K562 (cell line): ENCODE data around the gene SLC39A7. TPM values are rescaled to one million over a fixed set of nuclear protein-coding genes. Genes with fewer than 3 reads are reported as not detected.

Experiments used
- ASH1L ChIP-seq: fragments of 450-650 bp; IDR thresholded peaks from 2 replicates; pipeline ENCODE4 v1.6.1; 2018; ENCODE audit warnings: borderline replicate concordance, mild to moderate bottlenecking, low read depth; ENCODE audit not compliant: partially characterized antibody
- BRD9 ChIP-seq: fragments of 450-650 bp; IDR thresholded peaks from 2 replicates; pipeline ENCODE4 v1.6.1; 2018; ENCODE audit warnings: low read depth; ENCODE audit not compliant: partially characterized antibody
- E2F6 ChIP-seq, 2 experiments: IDR thresholded peaks; 2 replicates each; pipeline ENCODE4 v1.6.1; 2011; ENCODE audit warnings: borderline replicate concordance in 1 of 2, control low read depth in 1 of 2, low read depth in 1 of 2, low read length in 1 of 2, mild to moderate bottlenecking in 1 of 2, mixed read lengths in 1 of 2, moderate library complexity in 1 of 2; ENCODE audit not compliant: insufficient read depth in 1 of 2, insufficient read length in 1 of 2, poor library complexity in 1 of 2, severe bottlenecking in 1 of 2; ENCODE audit errors: extremely low read depth in 1 of 2
- EHMT2 ChIP-seq: fragments of 450-650 bp; IDR thresholded peaks from 2 replicates; pipeline ENCODE4 v1.6.1; 2018; ENCODE audit warnings: antibody characterized with exemption
- ELK3 ChIP-seq: fragments of 450-650 bp; formaldehyde crosslinking; IDR thresholded peaks from 2 replicates; pipeline ENCODE4 v1.4.0; 2020; ENCODE audit warnings: mild to moderate bottlenecking
- ETV5 ChIP-seq: sonication (generic); formaldehyde crosslinking; IDR thresholded peaks from 2 replicates; pipeline ENCODE4 v1.4.0; 2020; ENCODE audit warnings: low read depth, mild to moderate bottlenecking, missing genetic modification reagents
- KDM5B ChIP-seq: fragments of 200-600 bp; sonication (generic); IDR thresholded peaks from 2 replicates; pipeline ENCODE4 v1.6.1; 2012; ENCODE audit warnings: low read depth, mild to moderate bottlenecking, moderate library complexity, low read length, control low read depth, inconsistent platforms; ENCODE audit not compliant: insufficient replicate concordance
- MECOM ChIP-seq: fragments of 250-450 bp; sonication (Bioruptor Pico); IDR thresholded peaks from 2 replicates; pipeline ENCODE4 v1.8.0; 2022; ENCODE audit warnings: inconsistent platforms
- NR2C2 ChIP-seq, 2 experiments: fragments of 200-800 bp in 1 of 2; sonication (Bioruptor generic) in 1 of 2; sonication (generic) in 1 of 2; formaldehyde crosslinking in 1 of 2; IDR thresholded peaks; 2 replicates each; pipeline versions ENCODE4 v1.6.1 to v1.8.0; 2016 to 2022; ENCODE audit warnings: mild to moderate bottlenecking in 1 of 2, missing compliant biosample characterization in 1 of 2, missing genetic modification characterization in 1 of 2, missing genetic modification reagents in 1 of 2
- PHF8 ChIP-seq: fragments of 200-600 bp; sonication (generic); IDR thresholded peaks from 2 replicates; pipeline ENCODE4 v1.6.1; 2012; ENCODE audit warnings: mixed run types, mild to moderate bottlenecking, inconsistent platforms, low read length, moderate library complexity, borderline replicate concordance
- PRDM10 ChIP-seq: fragments of 450-650 bp; IDR thresholded peaks from 2 replicates; pipeline ENCODE4 v1.6.1; 2018; ENCODE audit not compliant: partially characterized antibody
- PTRF ChIP-seq: fragments of 450-650 bp; IDR thresholded peaks from 2 replicates; pipeline ENCODE4 v1.6.1; 2016; ENCODE audit warnings: mild to moderate bottlenecking, missing genetic modification characterization, missing compliant biosample characterization
- SAFB ChIP-seq: fragments of 200-400 bp; formaldehyde crosslinking; IDR thresholded peaks from 2 replicates; pipeline ENCODE4 v1.6.1; 2017; ENCODE audit warnings: low read depth, low read length, borderline replicate concordance
- ZNF639 ChIP-seq, 2 experiments: fragments of 200-800 bp in 1 of 2; sonication (Bioruptor generic) in 1 of 2; sonication (generic) in 1 of 2; formaldehyde crosslinking in 1 of 2; IDR thresholded peaks in 1 of 2; conservative IDR thresholded peaks in 1 of 2; 2 replicates each; pipeline versions ENCODE4 v1.5.0 to v1.6.1; 2016 to 2020; ENCODE audit warnings: missing compliant biosample characterization in 1 of 2, missing genetic modification characterization in 1 of 2, missing genetic modification reagents in 1 of 2
- polyA plus RNA-seq, 8 experiments: library from polyadenylated mRNA; depleted of rRNA in 4 of 8; stranded (reverse) in 5 of 8; unstranded in 3 of 8; fragments of >200 nt; fragmentation: Nextera tagmentation in 2 of 8; fragmentation: Illumina TruSeq in 1 of 8; extraction: Ambion mirVana in 2 of 8; extraction: Trizol in 1 of 8; gene quantifications; 2 replicates each; pipeline versions ENCODE4 v1.2.1 to v1.2.3, GENCODE V29; 2011 to 2014; ENCODE audit warnings: inconsistent platforms in 1 of 8, missing spikeins in 1 of 8
- total RNA-seq, 7 experiments: library from RNA; depleted of rRNA in 6 of 7; stranded (reverse); fragments of >200 nt in 6 of 7; fragmentation: Illumina TruSeq in 2 of 7; extraction: Trizol in 2 of 7; gene quantifications; 2 replicates each; pipeline versions ENCODE4 v1.2.1 to v1.2.3, GENCODE V29; 2011 to 2021; ENCODE audit warnings: low replicate concordance in 1 of 7
- TF ChIP-seq, protein P1 (sequence below): sonication (generic); formaldehyde crosslinking; IDR thresholded peaks from 2 replicates; pipeline ENCODE4 v1.8.1; 2023; ENCODE audit warnings: mild to moderate bottlenecking, missing genetic modification reagents, moderate library complexity

The SLC39A7 gene
- total and polyA plus RNA-seq, 9 of the 15 experiments (the other 6 are each of a cell fraction or from before 2014, with no cell fraction given) = 21.7 to 169 (median 121) TPM

DNA sequence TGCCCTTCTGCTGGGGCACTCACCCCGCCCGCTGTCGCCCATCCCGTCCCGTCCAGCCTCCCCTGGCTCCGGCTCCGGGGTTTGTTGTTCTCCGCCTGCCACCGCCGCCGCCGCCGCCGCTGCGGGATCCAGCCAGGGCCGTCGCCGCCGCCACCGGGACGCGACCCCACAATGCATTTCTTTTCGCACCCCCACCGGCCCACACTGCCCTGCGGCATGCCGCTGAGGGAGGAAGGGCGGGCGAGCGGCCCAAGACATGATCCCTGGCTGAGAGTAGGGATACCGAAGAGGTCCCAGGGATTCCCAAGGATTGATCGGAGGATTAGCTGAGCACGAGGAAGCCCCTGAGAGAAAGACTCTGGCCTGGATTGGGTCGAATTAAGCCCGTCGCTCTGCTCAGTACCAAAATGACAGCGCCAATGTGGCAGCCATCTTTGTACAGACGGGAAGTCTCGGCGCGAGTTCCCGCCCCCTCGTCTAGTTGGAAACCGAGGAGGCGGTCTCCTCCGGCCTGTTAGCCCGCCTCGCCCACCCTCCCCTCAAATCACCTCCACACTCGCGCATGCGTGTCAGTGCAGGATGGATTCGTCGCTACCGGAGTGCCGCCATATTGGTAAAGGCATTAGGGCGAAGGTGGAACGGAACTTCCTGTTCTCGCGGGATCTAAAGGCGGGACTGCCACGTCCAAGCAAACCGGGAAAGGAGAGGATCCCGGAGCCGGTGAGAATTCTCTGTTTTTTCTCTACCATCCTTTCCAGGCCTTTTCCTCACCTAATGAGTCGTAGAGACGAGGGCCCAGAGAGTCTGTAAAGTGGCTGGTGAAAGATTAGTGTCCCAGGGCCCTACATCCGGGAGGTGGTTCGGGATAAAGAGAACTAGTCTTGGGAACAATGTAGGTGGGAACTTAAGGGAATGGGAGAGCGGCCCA, at the start of gene SLC39A7, which contains the start of gene RXRB (continued):
- TF ChIP-seq PHF8 (peak; percentile 97), ZNF639 (CRISPR knock-in tag; conservative IDR thresholded peaks at IDR 0.05 in 1 of 2, IDR thresholded peaks at IDR 0.05 in 1 of 2) (peak in 1 of 2 experiments; percentile 100; a peak in 2 of 4 replicates), PRDM10 (peak; percentile 5), PTRF (tag) (peak; percentile 8; the same call in 1 of the 2 replicates), KDM5B (peak; percentile 86), EHMT2 (peak; percentile 8; the same call in 1 of the 2 replicates), SAFB (no peak), E2F6 (IDR thresholded peaks at IDR 0.05; ENCODE audit: borderline replicate concordance in 1 of 2, extremely low read depth in 1 of 2, insufficient read depth in 1 of 2, insufficient read length in 1 of 2, low read depth in 1 of 2, low read length in 1 of 2, poor library complexity in 1 of 2, severe bottlenecking in 1 of 2) (peak in 1 of 2 experiments; percentile 43), ETV5 (CRISPR knock-in tag) (peak; percentile 77), ASH1L (no peak), BRD9 (peak; percentile 83), MECOM (CRISPR knock-in tag) (no peak), NR2C2 (CRISPR knock-in tag; IDR thresholded peaks at IDR 0.05) (peak; percentile 89), NR2C2 (tag; IDR thresholded peaks at IDR 0.05) (peak; percentile 98), ELK3 (CRISPR knock-in tag) (0 out of 2 replicates have a peak, but pooled peaks have one; percentile 34)
- TF ChIP-seq, protein P1, sequence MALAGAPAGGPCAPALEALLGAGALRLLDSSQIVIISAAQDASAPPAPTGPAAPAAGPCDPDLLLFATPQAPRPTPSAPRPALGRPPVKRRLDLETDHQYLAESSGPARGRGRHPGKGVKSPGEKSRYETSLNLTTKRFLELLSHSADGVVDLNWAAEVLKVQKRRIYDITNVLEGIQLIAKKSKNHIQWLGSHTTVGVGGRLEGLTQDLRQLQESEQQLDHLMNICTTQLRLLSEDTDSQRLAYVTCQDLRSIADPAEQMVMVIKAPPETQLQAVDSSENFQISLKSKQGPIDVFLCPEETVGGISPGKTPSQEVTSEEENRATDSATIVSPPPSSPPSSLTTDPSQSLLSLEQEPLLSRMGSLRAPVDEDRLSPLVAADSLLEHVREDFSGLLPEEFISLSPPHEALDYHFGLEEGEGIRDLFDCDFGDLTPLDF (CRISPR knock-in tag) = peak; percentile 95
